ENCODE results near the gene COMMD9.

GRCh38 chr11:36254713-36255112 is 34.5 kb downstream of the COMMD9 start:
- no peak for TF ChIP-seq CTCF (IDR thresholded peaks at IDR 0.05 in 2 of 3, conservative IDR thresholded peaks at IDR 0.05 in 1 of 3; ENCODE audit: control insufficient read depth in 2 of 3, extremely low read depth in 1 of 3, insufficient read depth in 1 of 3, low read depth in 3 of 3, low read length in 3 of 3)
- no peak for TF ChIP-seq ELK1 (IDR thresholded peaks at IDR 0.05; ENCODE audit: low read depth, low read length)
- TF ChIP-seq BRCA1 (IDR thresholded peaks at IDR 0.05; ENCODE audit: low read depth, low read length), result no peak
- TF ChIP-seq BACH1 (IDR thresholded peaks at IDR 0.05; ENCODE audit: borderline replicate concordance), result no peak
- TF ChIP-seq NR2C1 (IDR thresholded peaks at IDR 0.05), result no peak
- no peak for TF ChIP-seq EZH2 (IDR thresholded peaks at IDR 0.05; ENCODE audit: borderline replicate concordance, control insufficient read depth, low read depth, low read length)
- TF ChIP-seq JUNB (IDR thresholded peaks at IDR 0.05), result no peak
- no peak for TF ChIP-seq JUND (IDR thresholded peaks at IDR 0.05; ENCODE audit: low read depth, low read length)
- TF ChIP-seq ZBTB33 (IDR thresholded peaks at IDR 0.05), result no peak
- no peak for TF ChIP-seq SMC3 (IDR thresholded peaks at IDR 0.05; ENCODE audit: borderline replicate concordance, low read length)
- no peak for TF ChIP-seq PAX8 (IDR thresholded peaks at IDR 0.05)
- no peak for TF ChIP-seq REST (IDR thresholded peaks at IDR 0.05; ENCODE audit: low read depth, low read length)
- no peak for TF ChIP-seq USF2 (IDR thresholded peaks at IDR 0.05; ENCODE audit: borderline replicate concordance, low read depth, low read length)
- TF ChIP-seq EP300 (IDR thresholded peaks at IDR 0.05; ENCODE audit: borderline replicate concordance in 1 of 2, control insufficient read depth in 1 of 2, low read depth in 2 of 2, low read length in 2 of 2), result no peak
